ENCODE data around the gene PLD1.

GRCh38 chr3:171829841-171830517, 19.7 kb upstream of the PLD1 start:
- TF ChIP-seq POLR2A (IDR thresholded peaks at IDR 0.05) (no peak), CTCF (IDR thresholded peaks at IDR 0.05) (peak; percentile 60 to 67), POLR2AphosphoS5 (IDR thresholded peaks at IDR 0.05) (peak in 1 of 3 donors; percentile 30)
